ENCODE results near the gene CASP4.

GRCh38 chr11:104992781-104993180 lies 24.4 kb upstream of the CASP4 start:
- TF ChIP-seq CTCF (conservative IDR thresholded peaks at IDR 0.05; ENCODE audit: low read depth, low read length) (no peak), EZH2 (IDR thresholded peaks at IDR 0.05; ENCODE audit: borderline replicate concordance, low read depth, low read length, poor library complexity, severe bottlenecking) (no peak)
